ENCODE results near the gene PGBD2. TPM values are rescaled to one million over a fixed set of nuclear protein-coding genes. Genes with fewer than 3 reads are reported as not detected.

Gene PGBD2
- polyA plus RNA-seq, 1 donor (not counting 4 experiments of a cell fraction or from before 2014, with no cell fraction given) = 5.1 TPM

DNA sequence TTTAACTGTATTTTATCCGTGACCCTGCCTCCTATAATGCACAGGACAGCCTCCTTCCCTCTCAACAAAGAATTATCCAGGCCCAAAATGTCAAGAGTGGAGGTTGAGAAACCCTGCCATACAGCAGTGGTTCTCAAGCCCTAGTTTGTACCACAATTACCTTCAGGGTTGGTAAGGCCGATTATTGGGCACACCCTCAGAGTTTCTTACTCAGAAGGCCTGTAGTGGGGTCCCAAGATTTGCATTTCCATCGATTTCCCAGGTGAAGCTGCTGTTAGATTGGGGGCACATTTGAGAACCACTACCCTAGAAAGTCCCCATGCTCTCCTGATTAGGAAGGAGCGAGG lies 400 bp upstream of the PGBD2 start:
- Histone ChIP-seq H2AFZ (ENCODE audit: control insufficient read depth, low read length) (peak overlapping the region; percentile 100), H3K4me2 (ENCODE audit: control insufficient read depth, extremely low read depth, insufficient read depth, low read depth, low read length) (peak overlapping the region; percentile 98), H3K27me3 (ENCODE audit: control insufficient read depth, extremely low read depth, insufficient read depth, low read length) (no peaks in the 10 kb centered on the region), H3K79me2 (ENCODE audit: control insufficient read depth, insufficient read depth, low read length) (peaks cover 9% of the 10 kb centered on the region), H3K4me3 (ENCODE audit: control insufficient read depth in 2 of 3, extremely low read depth in 1 of 3, insufficient read depth in 2 of 3, low read depth in 1 of 3, low read length in 3 of 3) (peak overlapping the region; percentile 71 to 83 (median 73)), H3K4me1 (ENCODE audit: control insufficient read depth, extremely low read depth, insufficient read depth, low read length) (peaks cover 6% of the 10 kb centered on the region), H3K27ac (ENCODE audit: control insufficient read depth, insufficient read depth, low read length) (peak overlapping the region; percentile 76), H3K9ac (ENCODE audit: control insufficient read depth, extremely low read depth, insufficient read depth, low read length) (peak overlapping the region; percentile 76), H3K9me3 (ENCODE audit: control insufficient read depth, low read depth, low read length) (no peaks in the 10 kb centered on the region), H3K9me1 (ENCODE audit: control insufficient read depth, extremely low read depth, insufficient read depth, low read length) (no peaks in the 10 kb centered on the region), H4K20me1 (ENCODE audit: control insufficient read depth, extremely low read depth, insufficient read depth, low read length) (no peaks in the 10 kb centered on the region), H3K36me3 (ENCODE audit: control insufficient read depth in 2 of 2, extremely low read depth in 1 of 2, insufficient read depth in 2 of 2, low read length in 2 of 2) (no peaks in the 10 kb centered on the region)
- FAIRE-seq (no peak), DNase-seq (ENCODE audit: low read depth, low spot score) (no peak)
- no peak for TF ChIP-seq EZH2 (IDR thresholded peaks at IDR 0.05; ENCODE audit: low read length)
- TF ChIP-seq, protein P1, sequence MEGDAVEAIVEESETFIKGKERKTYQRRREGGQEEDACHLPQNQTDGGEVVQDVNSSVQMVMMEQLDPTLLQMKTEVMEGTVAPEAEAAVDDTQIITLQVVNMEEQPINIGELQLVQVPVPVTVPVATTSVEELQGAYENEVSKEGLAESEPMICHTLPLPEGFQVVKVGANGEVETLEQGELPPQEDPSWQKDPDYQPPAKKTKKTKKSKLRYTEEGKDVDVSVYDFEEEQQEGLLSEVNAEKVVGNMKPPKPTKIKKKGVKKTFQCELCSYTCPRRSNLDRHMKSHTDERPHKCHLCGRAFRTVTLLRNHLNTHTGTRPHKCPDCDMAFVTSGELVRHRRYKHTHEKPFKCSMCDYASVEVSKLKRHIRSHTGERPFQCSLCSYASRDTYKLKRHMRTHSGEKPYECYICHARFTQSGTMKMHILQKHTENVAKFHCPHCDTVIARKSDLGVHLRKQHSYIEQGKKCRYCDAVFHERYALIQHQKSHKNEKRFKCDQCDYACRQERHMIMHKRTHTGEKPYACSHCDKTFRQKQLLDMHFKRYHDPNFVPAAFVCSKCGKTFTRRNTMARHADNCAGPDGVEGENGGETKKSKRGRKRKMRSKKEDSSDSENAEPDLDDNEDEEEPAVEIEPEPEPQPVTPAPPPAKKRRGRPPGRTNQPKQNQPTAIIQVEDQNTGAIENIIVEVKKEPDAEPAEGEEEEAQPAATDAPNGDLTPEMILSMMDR (optimal IDR thresholded peaks at IDR 0.05 in 1 of 3, IDR thresholded peaks at IDR 0.05 in 1 of 3, conservative IDR thresholded peaks at IDR 0.05 in 1 of 3; ENCODE audit: extremely low read depth in 1 of 3, insufficient read depth in 2 of 3, low read length in 3 of 3) = no peak
- dilution Hi-C loops (cut with MboI; ENCODE audit: extremely low pct_ligation_motif_present, low sequenced_read_pairs) = no loop called here

DNA sequence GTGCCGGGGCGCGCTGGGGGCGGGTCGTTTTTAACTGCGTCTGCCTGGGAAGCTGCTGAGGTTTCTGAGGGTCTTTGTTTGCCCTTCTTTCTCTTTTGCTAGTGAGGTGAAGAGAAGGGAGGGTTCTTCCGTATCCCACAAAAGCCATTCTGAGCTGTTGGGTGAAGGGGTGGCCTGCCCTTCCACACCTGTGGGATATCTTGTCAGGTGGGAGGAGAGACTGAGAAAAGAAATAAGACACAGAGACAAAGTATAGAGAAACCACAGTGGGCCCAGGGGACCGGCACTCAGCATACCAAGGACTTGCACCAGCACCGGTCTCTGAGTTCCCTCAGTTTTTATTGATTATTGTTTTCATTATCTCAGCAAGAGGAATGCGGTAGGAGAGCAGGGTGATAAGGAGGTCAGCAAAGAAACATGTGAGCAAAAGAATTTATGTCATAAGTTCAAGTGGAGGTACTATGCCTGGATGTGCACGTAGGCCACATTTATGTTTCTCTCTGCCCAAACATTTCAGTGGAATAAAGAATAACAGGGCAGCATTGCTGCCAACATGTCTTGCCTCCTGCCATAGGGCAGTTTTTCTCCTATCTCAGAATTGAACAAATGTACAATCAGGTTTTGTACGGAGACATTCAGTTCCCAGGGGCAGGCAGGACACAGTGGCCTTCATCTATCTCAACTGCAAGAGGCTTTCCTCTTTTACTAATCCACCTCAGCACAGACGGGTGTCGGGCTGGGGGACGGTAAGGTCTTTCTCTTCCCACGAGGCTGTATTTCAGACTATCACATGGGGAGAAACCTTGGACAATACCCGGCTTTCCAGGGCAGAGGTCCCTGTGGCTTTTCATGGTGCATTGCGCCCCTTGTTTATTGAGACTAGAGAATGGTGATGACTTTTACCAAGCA lies 972 bp downstream of the PGBD2 start:
- FAIRE-seq (no peak), DNase-seq (ENCODE audit: low read depth, low spot score) (no peak)
- Histone ChIP-seq H3K27ac (ENCODE audit: control insufficient read depth, insufficient read depth, low read length) (peak overlapping the region; percentile 78), H4K20me1 (ENCODE audit: control insufficient read depth, extremely low read depth, insufficient read depth, low read length) (no peaks in the 10 kb centered on the region), H3K4me2 (ENCODE audit: control insufficient read depth, extremely low read depth, insufficient read depth, low read depth, low read length) (peak overlapping the region; percentile 72), H2AFZ (ENCODE audit: control insufficient read depth, low read length) (peak overlapping the region; percentile 94), H3K9me3 (ENCODE audit: control insufficient read depth, low read depth, low read length) (no peaks in the 10 kb centered on the region), H3K79me2 (ENCODE audit: control insufficient read depth, insufficient read depth, low read length) (peaks cover 9% of the 10 kb centered on the region), H3K4me1 (ENCODE audit: control insufficient read depth, extremely low read depth, insufficient read depth, low read length) (peaks cover 6% of the 10 kb centered on the region), H3K27me3 (ENCODE audit: control insufficient read depth, extremely low read depth, insufficient read depth, low read length) (no peaks in the 10 kb centered on the region), H3K36me3 (ENCODE audit: control insufficient read depth in 2 of 2, extremely low read depth in 1 of 2, insufficient read depth in 2 of 2, low read length in 2 of 2) (no peaks in the 10 kb centered on the region), H3K4me3 (ENCODE audit: control insufficient read depth in 2 of 3, extremely low read depth in 1 of 3, insufficient read depth in 2 of 3, low read depth in 1 of 3, low read length in 3 of 3) (peak overlapping the region; percentile 53 to 76 (median 64)), H3K9ac (ENCODE audit: control insufficient read depth, extremely low read depth, insufficient read depth, low read length) (peak overlapping the region; percentile 79), H3K9me1 (ENCODE audit: control insufficient read depth, extremely low read depth, insufficient read depth, low read length) (no peaks in the 10 kb centered on the region)
- dilution Hi-C loops (cut with MboI; ENCODE audit: extremely low pct_ligation_motif_present, low sequenced_read_pairs) = no loop called here
- no peak for TF ChIP-seq EZH2 (IDR thresholded peaks at IDR 0.05; ENCODE audit: low read length)
- TF ChIP-seq, protein P1 (optimal IDR thresholded peaks at IDR 0.05 in 1 of 3, IDR thresholded peaks at IDR 0.05 in 1 of 3, conservative IDR thresholded peaks at IDR 0.05 in 1 of 3; ENCODE audit: extremely low read depth in 1 of 3, insufficient read depth in 2 of 3, low read length in 3 of 3) = no peak

Data from keratinocyte (primary cell).